HFFc6 (cell line): ENCODE data around the gene GLIS1. TPM values are rescaled to one million over a fixed set of nuclear protein-coding genes. Genes with fewer than 3 reads are reported as not detected.

Experiments
- DNase-seq: peaks from one replicate; pipeline ENCODE4 v3.0.0-alpha.2; 2018
- H3K27ac Mint-ChIP-seq: 2 replicates; pipeline ENCODE4 v1.8.0; 2020; ENCODE audit warnings: mild to moderate bottlenecking, mixed read lengths
- H3K27me3 Mint-ChIP-seq: 2 replicates; pipeline ENCODE4 v1.8.0; 2021; ENCODE audit warnings: mild to moderate bottlenecking, moderate library complexity, mixed read lengths; ENCODE audit not compliant: insufficient read depth
- H3K36me3 Mint-ChIP-seq: 2 replicates; pipeline ENCODE4 v1.8.0; 2021; ENCODE audit warnings: low read depth, mixed read lengths
- H3K4me1 Mint-ChIP-seq: 2 replicates; pipeline ENCODE4 v1.8.0; 2020; ENCODE audit warnings: low read depth, mixed read lengths
- H3K4me3 Mint-ChIP-seq: 2 replicates; pipeline ENCODE4 v1.8.0; 2020; ENCODE audit warnings: mild to moderate bottlenecking, moderate library complexity, mixed read lengths
- H3K9me3 Mint-ChIP-seq: 2 replicates; pipeline ENCODE4 v1.8.0; 2020; ENCODE audit warnings: mild to moderate bottlenecking, mixed read lengths
- CTCF ChIP-seq: fragments of 200-600 bp; sonication (generic); IDR thresholded peaks from 2 replicates; pipeline ENCODE4 v1.5.0; 2021; ENCODE audit warnings: antibody characterized with exemption, mild to moderate bottlenecking
- total RNA-seq, 6 experiments: library from RNA; stranded (reverse); fragmentation: NEBNext Ultra II Directional; extraction: Animal tissue kit (Norgen Biotek cat#: 25700); gene quantifications; 2 replicates in 1 of 6; 3 replicates in 5 of 6; pipeline ENCODE4 v1.2.3, GENCODE V29; 2021

The GLIS1 gene
- total RNA-seq, 6 experiments from 2014 or later: 1.1 to 1.9 (median 1.2) TPM

- Mint-ChIP-seq H3K9me3 (no peaks in the 10 kb centered on the region), H3K4me1 (no peaks in the 10 kb centered on the region), H3K36me3 (no peaks in the 10 kb centered on the region), H3K27ac (no peak overlapping the region), H3K27me3 (peaks cover 14% of the 10 kb centered on the region), H3K4me3 (no peak overlapping the region)
- no peak for DNase-seq
- TF ChIP-seq CTCF: no peak
Measured at GRCh38 chr1:53561503-53562105, 177.4 kb downstream of the GLIS1 start.

GRCh38 chr1:53560581-53561502 is 178.1 kb downstream of the GLIS1 start:
- H3K27ac Mint-ChIP-seq: no peak overlapping the region
- H3K4me1 Mint-ChIP-seq: no peaks in the 10 kb centered on the region
- H3K27me3 Mint-ChIP-seq: peaks cover 14% of the 10 kb centered on the region
- H3K36me3 Mint-ChIP-seq: no peaks in the 10 kb centered on the region
- no peaks in the 10 kb centered on the region for H3K9me3 Mint-ChIP-seq
- DNase-seq: no peak
- TF ChIP-seq CTCF: no peak
- no peak overlapping the region for H3K4me3 Mint-ChIP-seq

DNA sequence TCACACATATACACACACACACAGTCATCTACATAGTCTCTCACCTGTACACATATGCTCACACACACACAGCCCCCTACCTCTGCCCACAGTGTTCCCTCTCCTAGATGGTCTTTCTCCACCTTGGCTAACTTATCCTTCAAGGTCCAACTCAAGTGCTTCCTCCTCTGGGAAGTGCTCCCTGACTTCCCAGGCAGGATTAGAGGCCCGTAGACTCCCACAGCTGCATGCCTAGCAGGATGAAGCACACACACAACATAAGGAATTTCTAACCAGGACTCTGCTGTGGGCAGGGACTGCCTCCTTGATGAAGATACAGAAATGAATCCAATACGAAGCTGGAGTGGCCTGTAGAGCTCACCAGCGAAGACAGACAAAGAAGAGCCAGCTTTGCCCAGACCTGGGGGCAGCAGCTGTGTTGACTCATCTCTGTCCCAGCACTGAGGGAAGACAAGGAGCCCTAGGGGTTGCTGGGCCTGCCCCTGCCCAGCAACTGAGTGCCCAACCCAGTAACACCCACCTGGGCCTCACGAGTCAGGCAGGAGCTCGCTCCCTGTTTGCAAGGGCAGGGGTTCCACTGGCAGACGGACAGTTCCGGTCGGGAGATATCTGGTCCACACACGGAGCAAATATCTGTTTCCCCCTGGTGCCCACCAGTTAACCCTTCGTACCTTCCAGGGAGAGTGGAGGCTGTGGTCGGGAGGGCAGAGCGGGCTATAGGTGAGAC is 178.9 kb downstream of the GLIS1 start:
- no peak for DNase-seq
- H3K27ac Mint-ChIP-seq: no peak overlapping the region
- no peak overlapping the region for H3K4me3 Mint-ChIP-seq
- no peaks in the 10 kb centered on the region for H3K9me3 Mint-ChIP-seq
- peaks cover 14% of the 10 kb centered on the region for H3K27me3 Mint-ChIP-seq
- no peaks in the 10 kb centered on the region for H3K36me3 Mint-ChIP-seq
- H3K4me1 Mint-ChIP-seq: no peaks in the 10 kb centered on the region
- TF ChIP-seq CTCF: no peak

DNA sequence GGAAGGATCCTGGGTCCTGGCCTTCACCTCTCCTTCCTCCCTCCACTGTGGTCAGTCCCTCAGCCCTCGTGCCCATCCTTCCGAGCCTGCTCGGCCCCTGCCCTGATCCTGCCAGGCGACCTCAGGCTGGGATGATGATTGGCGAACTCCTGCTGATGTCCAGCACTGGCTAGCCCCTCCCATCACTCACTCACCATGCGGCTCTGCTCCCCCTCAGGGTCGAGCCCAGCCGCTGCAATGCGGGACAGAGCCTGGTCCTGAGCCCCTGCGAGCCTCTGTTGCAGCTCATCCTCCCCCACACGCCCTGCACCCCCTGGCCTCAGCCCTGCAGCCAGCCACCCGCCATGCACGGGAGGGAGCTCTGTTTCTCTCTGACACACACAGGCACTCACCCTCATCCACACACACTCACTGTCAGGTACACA is 179.6 kb downstream of the GLIS1 start:
- no peaks in the 10 kb centered on the region for H3K9me3 Mint-ChIP-seq
- H3K4me1 Mint-ChIP-seq: no peaks in the 10 kb centered on the region
- DNase-seq: no peak
- no peak overlapping the region for H3K27ac Mint-ChIP-seq
- H3K4me3 Mint-ChIP-seq: no peak overlapping the region
- peaks cover 14% of the 10 kb centered on the region for H3K27me3 Mint-ChIP-seq
- no peaks in the 10 kb centered on the region for H3K36me3 Mint-ChIP-seq
- no peak for TF ChIP-seq CTCF

- DNase-seq: no peak
- H3K27ac Mint-ChIP-seq: no peak overlapping the region
- H3K27me3 Mint-ChIP-seq: peaks cover 10% of the 10 kb centered on the region; the same call in 1 of the 2 replicates
- no peaks in the 10 kb centered on the region for H3K4me1 Mint-ChIP-seq
- H3K36me3 Mint-ChIP-seq: no peaks in the 10 kb centered on the region
- no peak overlapping the region for H3K4me3 Mint-ChIP-seq
- no peak for TF ChIP-seq CTCF
- no peaks in the 10 kb centered on the region for H3K9me3 Mint-ChIP-seq
Measured at GRCh38 chr1:53558739-53559315, 180.1 kb downstream of the GLIS1 start.
